Lung (tissue), 12 donors: ENCODE data around the gene KCP. TPM values are rescaled to one million over a fixed set of nuclear protein-coding genes. Genes with fewer than 3 reads are reported as not detected.
A peak's percentile ranks its signal among the peaks of the same experiment; 100 is the strongest.

Source experiments
- ATAC-seq: fragments of 200-7000 bp; cut with Tn5 transposase; one replicate; pipeline ENCODE4 v1.9.1; 2020; ENCODE audit warnings: moderate number of reproducible peaks; ENCODE audit not compliant: insufficient read depth, low FRiP score
- DNase-seq, 3 donors: peaks; one replicate each; pipeline ENCODE4 v3.0.0-alpha.2; 2013 to 2017
- H3K27ac ChIP-seq, 2 donors: one replicate each; pipeline ENCODE4 v1.5.1; 2013; ENCODE audit warnings: mild to moderate bottlenecking in 2 of 2, moderate library complexity in 2 of 2, control low read depth in 1 of 2, inconsistent platforms in 1 of 2, low read depth in 1 of 2, low read length in 1 of 2
- H3K27me3 ChIP-seq, 3 donors: one replicate each; pipeline ENCODE4 v1.5.1; 2013; ENCODE audit warnings: low read length in 2 of 3; ENCODE audit not compliant: control insufficient read depth in 3 of 3, insufficient read depth in 3 of 3
- H3K36me3 ChIP-seq, 4 donors: one replicate each; pipeline ENCODE4 v1.5.1; 2013; ENCODE audit warnings: low read length in 4 of 4, mild to moderate bottlenecking in 1 of 4, moderate library complexity in 1 of 4; ENCODE audit not compliant: control insufficient read depth in 4 of 4, insufficient read depth in 4 of 4
- H3K4me1 ChIP-seq, 5 donors: one replicate each; pipeline ENCODE4 v1.5.1; 2013; ENCODE audit warnings: low read length in 5 of 5, mild to moderate bottlenecking in 2 of 5, moderate library complexity in 1 of 5; ENCODE audit not compliant: control insufficient read depth in 5 of 5, insufficient read depth in 5 of 5
- H3K4me3 ChIP-seq: one replicate; pipeline ENCODE4 v1.5.1; 2013; ENCODE audit warnings: mild to moderate bottlenecking, control low read depth, moderate library complexity
- H3K9ac ChIP-seq, 2 donors: one replicate each; pipeline ENCODE4 v1.5.1; 2013; ENCODE audit warnings: low read length in 2 of 2, control low read depth in 1 of 2; ENCODE audit not compliant: insufficient read depth in 1 of 2
- H3K9me3 ChIP-seq, 4 donors: one replicate each; pipeline ENCODE4 v1.5.1; 2013; ENCODE audit warnings: low read length in 3 of 4, mild to moderate bottlenecking in 1 of 4, moderate library complexity in 1 of 4; ENCODE audit not compliant: control insufficient read depth in 4 of 4, insufficient read depth in 3 of 4
- CTCF ChIP-seq: IDR thresholded peaks from 2 replicates; pipeline ENCODE4 v1.5.1; 2012; ENCODE audit warnings: mild to moderate bottlenecking; ENCODE audit errors: control extremely low read depth, extremely low read depth
- WGBS, 2 donors: extraction: QIAGEN DNeasy Blood & Tissue Kit; methylation state at CpG; one replicate each; pipeline ENCODE4 v1.1.7; 2013; 5-methylcytosine and 5-hydroxymethylcytosine counted together
- polyA plus RNA-seq, 2 donors: library from polyadenylated mRNA; stranded (reverse); fragments of 200-250 nt; gene quantifications; one replicate each; pipeline ENCODE4 v1.2.1, GENCODE V29; 2013
- total RNA-seq, 2 donors: library from RNA; depleted of rRNA in 1 of 2; stranded (reverse); fragments of >200 nt in 1 of 2; gene quantifications; one replicate each; pipeline ENCODE4 v1.2.1, GENCODE V29; 2014 to 2021
- donor health status: control.
- donor health status: control.
- donor health status: Bipolar disorder and iron deficiency.
- donor health status: healthy.
- donor health status: DM: yes; HTN: yes; CAD: no.

KCP gene
- total and polyA plus RNA-seq, 4 donors, result 0.22 to 3.9 (median 0.56) TPM

GRCh38 chr7:128833946-128834325 lies 76.6 kb downstream of the KCP start:
- Histone ChIP-seq H3K4me3 (no peak overlapping the region), H3K4me1 (peaks cover 0 to 40% (median 14%) of the 10 kb centered on the region in 5 donors), H3K36me3 (peaks cover 0 to 9% (median 3%) of the 10 kb centered on the region in 4 donors), H3K9ac (peak overlapping the region in 1 of 2 donors; percentile 19), H3K9me3 (no peaks in the 10 kb centered on the region), H3K27ac (peak overlapping the region in 1 of 2 donors; percentile 71), H3K27me3 (peaks cover 0 to 5% (median 0%) of the 10 kb centered on the region in 3 donors)
- no peak for TF ChIP-seq CTCF
- 35 to 62% methylated on average over 4 of the region's 4 CpGs for WGBS, 2 donors
- peak in 2 of 3 donors; percentile 80 to 85 for DNase-seq
- no peak for ATAC-seq

- H3K4me1 ChIP-seq, result peaks cover 0 to 40% (median 14%) of the 10 kb centered on the region in 5 donors
- peak overlapping the region in 1 of 2 donors; percentile 72 for H3K9ac ChIP-seq
- DNase-seq (peak; percentile 96 to 98 (median 98)), ATAC-seq (peak; percentile 12)
- H3K4me3 ChIP-seq, result no peak overlapping the region
- H3K9me3 ChIP-seq, result no peaks in the 10 kb centered on the region
- peaks cover 0 to 9% (median 3%) of the 10 kb centered on the region in 4 donors for H3K36me3 ChIP-seq
- no peak for TF ChIP-seq CTCF
- peak overlapping the region in 1 of 2 donors; percentile 71 for H3K27ac ChIP-seq
- H3K27me3 ChIP-seq, result peaks cover 0 to 5% (median 0%) of the 10 kb centered on the region in 3 donors
- 14 to 23% methylated on average over 13 of the region's 13 CpGs for WGBS, 2 donors
Measured at GRCh38 chr7:128833148-128833945, 77.2 kb downstream of the KCP start.

- WGBS, 2 donors, result 15 to 35% methylated on average over 2 of the region's 2 CpGs
- H3K27ac ChIP-seq, result peak overlapping the region in 1 of 2 donors; percentile 71
- H3K4me1 ChIP-seq, result peaks cover 0 to 44% (median 14%) of the 10 kb centered on the region in 5 donors
- peaks cover 0 to 5% (median 0%) of the 10 kb centered on the region in 3 donors for H3K27me3 ChIP-seq
- peak overlapping the region in 1 of 2 donors; percentile 72 for H3K9ac ChIP-seq
- no peak overlapping the region for H3K4me3 ChIP-seq
- no peak for TF ChIP-seq CTCF
- H3K36me3 ChIP-seq, result peaks cover 0 to 5% (median under 1%) of the 10 kb centered on the region in 4 donors
- H3K9me3 ChIP-seq, result no peaks in the 10 kb centered on the region
- ATAC-seq (no peak), DNase-seq (no peak)
Measured at GRCh38 chr7:128832880-128833147, 77.7 kb downstream of the KCP start.
